Measurements from ENCODE around the gene CHERP.
"Not testable (repeated sequence)": the region's sequence is repeated elsewhere in the genome, so short reads cannot be mapped to it uniquely, and the experiment has no call there.

Gene CHERP

GRCh38 chr19:16514383-16515019, 27.7 kb downstream of the CHERP start:
- no peak overlapping the region for H3K4me3 ChIP-seq (ENCODE audit: control insufficient read depth, low read depth, low read length)
- no peak for DNase-seq (ENCODE audit: low read depth)
- no peak for TF ChIP-seq CTCF (IDR thresholded peaks at IDR 0.05; ENCODE audit: control insufficient read depth, insufficient read depth, low read depth, low read length, missing control alignments)

GRCh38 chr19:16512611-16513010, 29.6 kb downstream of the CHERP start:
- not testable (repeated sequence) for DNase-seq (ENCODE audit: low read depth); H3K4me3 ChIP-seq (ENCODE audit: control insufficient read depth, low read depth, low read length)

- no peak for DNase-seq (ENCODE audit: low read depth)
- no peak overlapping the region for H3K4me3 ChIP-seq (ENCODE audit: control insufficient read depth, low read depth, low read length)
- no peak for TF ChIP-seq CTCF (IDR thresholded peaks at IDR 0.05; ENCODE audit: control insufficient read depth, insufficient read depth, low read depth, low read length, missing control alignments)
Observed at GRCh38 chr19:16509141-16510061, 32.8 kb downstream of the CHERP start.

GRCh38 chr19:16508546-16508945, 33.7 kb downstream of the CHERP start:
- no peak for DNase-seq (ENCODE audit: low read depth)
- no peak for TF ChIP-seq CTCF (IDR thresholded peaks at IDR 0.05; ENCODE audit: control insufficient read depth, insufficient read depth, low read depth, low read length, missing control alignments)
- no peak overlapping the region for H3K4me3 ChIP-seq (ENCODE audit: control insufficient read depth, low read depth, low read length)

GRCh38 chr19:16506961-16507360, 35.3 kb downstream of the CHERP start:
- TF ChIP-seq CTCF (IDR thresholded peaks at IDR 0.05; ENCODE audit: control insufficient read depth, insufficient read depth, low read depth, low read length, missing control alignments): no peak
- no peak for DNase-seq (ENCODE audit: low read depth)
- no peak overlapping the region for H3K4me3 ChIP-seq (ENCODE audit: control insufficient read depth, low read depth, low read length)

GRCh38 chr19:16506161-16506560, 36.1 kb downstream of the CHERP start:
- not testable (repeated sequence) for H3K4me3 ChIP-seq (ENCODE audit: control insufficient read depth, low read depth, low read length); DNase-seq (ENCODE audit: low read depth)

- H3K4me3 ChIP-seq (ENCODE audit: control insufficient read depth, low read depth, low read length): no peak overlapping the region
- DNase-seq (ENCODE audit: low read depth): no peak
- no peak for TF ChIP-seq CTCF (IDR thresholded peaks at IDR 0.05; ENCODE audit: control insufficient read depth, insufficient read depth, low read depth, low read length, missing control alignments)
Observed at GRCh38 chr19:16504271-16504670, 38.0 kb downstream of the CHERP start.
